Neural progenitor cell (in vitro differentiated cells): Measurements from ENCODE around the gene OAS2.

Experiments used
- EZH2 ChIP-seq: fragments of 200-600 bp; sonication (generic); IDR thresholded peaks from 2 replicates; pipeline ENCODE4 v1.6.1; 2017; ENCODE audit warnings: antibody characterized with exemption, mild to moderate bottlenecking, moderate library complexity
- TF ChIP-seq, protein P1 (sequence below): fragments of 200-600 bp; sonication (generic); IDR thresholded peaks from 2 replicates; pipeline ENCODE4 v1.5.1; 2017; ENCODE audit warnings: antibody characterized with exemption, mild to moderate bottlenecking

DNA sequence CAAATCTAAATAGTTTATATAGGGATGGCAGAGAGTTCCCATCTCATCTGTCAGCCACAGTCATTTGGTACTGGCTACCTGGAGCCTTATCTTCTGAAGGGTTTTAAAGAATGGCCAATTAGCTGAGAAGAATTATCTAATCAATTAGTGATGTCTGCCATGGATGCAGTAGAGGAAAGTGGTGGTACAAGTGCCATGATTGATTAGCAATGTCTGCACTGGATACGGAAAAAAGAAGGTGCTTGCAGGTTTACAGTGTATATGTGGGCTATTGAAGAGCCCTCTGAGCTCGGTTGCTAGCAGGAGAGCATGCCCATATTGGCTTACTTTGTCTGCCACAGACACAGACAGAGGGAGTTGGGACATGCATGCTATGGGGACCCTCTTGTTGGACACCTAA is 7.9 kb upstream of the OAS2 start:
- TF ChIP-seq, protein P1, sequence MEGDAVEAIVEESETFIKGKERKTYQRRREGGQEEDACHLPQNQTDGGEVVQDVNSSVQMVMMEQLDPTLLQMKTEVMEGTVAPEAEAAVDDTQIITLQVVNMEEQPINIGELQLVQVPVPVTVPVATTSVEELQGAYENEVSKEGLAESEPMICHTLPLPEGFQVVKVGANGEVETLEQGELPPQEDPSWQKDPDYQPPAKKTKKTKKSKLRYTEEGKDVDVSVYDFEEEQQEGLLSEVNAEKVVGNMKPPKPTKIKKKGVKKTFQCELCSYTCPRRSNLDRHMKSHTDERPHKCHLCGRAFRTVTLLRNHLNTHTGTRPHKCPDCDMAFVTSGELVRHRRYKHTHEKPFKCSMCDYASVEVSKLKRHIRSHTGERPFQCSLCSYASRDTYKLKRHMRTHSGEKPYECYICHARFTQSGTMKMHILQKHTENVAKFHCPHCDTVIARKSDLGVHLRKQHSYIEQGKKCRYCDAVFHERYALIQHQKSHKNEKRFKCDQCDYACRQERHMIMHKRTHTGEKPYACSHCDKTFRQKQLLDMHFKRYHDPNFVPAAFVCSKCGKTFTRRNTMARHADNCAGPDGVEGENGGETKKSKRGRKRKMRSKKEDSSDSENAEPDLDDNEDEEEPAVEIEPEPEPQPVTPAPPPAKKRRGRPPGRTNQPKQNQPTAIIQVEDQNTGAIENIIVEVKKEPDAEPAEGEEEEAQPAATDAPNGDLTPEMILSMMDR: no peak
- TF ChIP-seq EZH2: no peak
